Gastroesophageal sphincter (tissue), 4 donors: Measurements from ENCODE around the gene CCSER1. TPM values are rescaled to one million over a fixed set of nuclear protein-coding genes. Genes with fewer than 3 reads are reported as not detected.

Source experiments
- ATAC-seq: fragments of 150-250 bp; one replicate; pipeline ENCODE4 v1.9.1; 2016; ENCODE audit warnings: mild to moderate bottlenecking, moderate library complexity
- H3K27ac ChIP-seq, 4 donors: fragments of 200-600 bp; sonication (generic) in 3 of 4; 1 replicate in 3 of 4; 2 replicates in 1 of 4; pipeline ENCODE4 v1.5.1; 2016 to 2019
- H3K27me3 ChIP-seq: fragments of 200-600 bp; sonication (generic); one replicate; pipeline ENCODE4 v1.5.1; 2019
- H3K36me3 ChIP-seq, 2 donors: fragments of 200-600 bp; sonication (generic); one replicate each; pipeline ENCODE4 v1.5.1; 2019; ENCODE audit warnings: control low read depth in 1 of 2
- H3K4me1 ChIP-seq, 3 donors: fragments of 200-600 bp; sonication (generic); 1 replicate in 2 of 3; 2 replicates in 1 of 3; pipeline ENCODE4 v1.5.1; 2016 to 2019; ENCODE audit warnings: control low read depth in 2 of 3
- H3K4me3 ChIP-seq, 2 donors: fragments of 200-600 bp; sonication (generic); one replicate each; pipeline ENCODE4 v1.5.1; 2019; ENCODE audit warnings: mild to moderate bottlenecking in 1 of 2, moderate library complexity in 1 of 2
- H3K9me3 ChIP-seq, 3 donors: fragments of 200-600 bp; sonication (generic); one replicate each; pipeline ENCODE4 v1.5.1; 2017 to 2019; ENCODE audit warnings: control low read depth in 2 of 3
- CTCF ChIP-seq, 4 experiments: fragments of 200-600 bp in 2 of 4; fragments of 450-650 bp in 2 of 4; sonication (generic) in 1 of 4; IDR thresholded peaks; one replicate each; pipeline ENCODE4 v1.5.1; 2017 to 2019; ENCODE audit warnings: antibody characterized with exemption in 4 of 4, mild to moderate bottlenecking in 2 of 4, moderate library complexity in 2 of 4
- EP300 ChIP-seq: sonication (generic); formaldehyde crosslinking; IDR thresholded peaks from one replicate; pipeline ENCODE4 v1.6.1; 2017; ENCODE audit warnings: antibody characterized with exemption, mild to moderate bottlenecking
- POLR2A ChIP-seq, 2 donors: fragments of 450-650 bp; IDR thresholded peaks; one replicate each; pipeline ENCODE4 v1.6.1; 2017; ENCODE audit warnings: antibody characterized with exemption in 2 of 2, mild to moderate bottlenecking in 2 of 2, moderate library complexity in 1 of 2
- POLR2AphosphoS5 ChIP-seq: sonication (generic); formaldehyde crosslinking; IDR thresholded peaks from one replicate; pipeline ENCODE4 v1.6.1; 2017; ENCODE audit warnings: antibody characterized with exemption
- WGBS, 2 donors: methylation state at CpG; one replicate each; pipeline ENCODE4 v1.1.5; 2018; ENCODE audit warnings: low coverage in 1 of 2; 5-methylcytosine and 5-hydroxymethylcytosine counted together
- total RNA-seq, 4 donors: library from RNA; depleted of rRNA; stranded (reverse); fragments of >200 nt; gene quantifications; one replicate each; pipeline ENCODE4 v1.1.0, GENCODE V29; 2016

CCSER1 gene
- total RNA-seq, 4 donors from 2014 or later: 2.4 to 9.3 (median 4.6) TPM

GRCh38 chr4:90570615-90571014 lies 443.4 kb downstream of the CCSER1 start:
- Histone ChIP-seq H3K27ac (no peak overlapping the region), H3K4me1 (no peaks in the 10 kb centered on the region), H3K4me3 (no peak overlapping the region), H3K36me3 (no peaks in the 10 kb centered on the region), H3K27me3 (no peaks in the 10 kb centered on the region), H3K9me3 (no peaks in the 10 kb centered on the region)
- no peak for TF ChIP-seq POLR2A (IDR thresholded peaks at IDR 0.05)
- TF ChIP-seq CTCF (IDR thresholded peaks at IDR 0.05): no peak
- TF ChIP-seq POLR2AphosphoS5: no peak
- TF ChIP-seq EP300: no peak
- 88 to 100% methylated on average over 1 of the region's 2 CpGs for WGBS, 2 donors
- no peak for ATAC-seq

- TF ChIP-seq POLR2A (IDR thresholded peaks at IDR 0.05) (no peak), POLR2AphosphoS5 (no peak), EP300 (no peak), CTCF (IDR thresholded peaks at IDR 0.05) (no peak)
- no peaks in the 10 kb centered on the region for H3K9me3 ChIP-seq
- no peaks in the 10 kb centered on the region for H3K36me3 ChIP-seq
- no CpG with 5 or more reads among the region's 2 CpGs for WGBS, 2 donors
- no peak overlapping the region for H3K4me3 ChIP-seq
- no peak for ATAC-seq
- H3K4me1 ChIP-seq: no peaks in the 10 kb centered on the region
- no peaks in the 10 kb centered on the region for H3K27me3 ChIP-seq
- H3K27ac ChIP-seq: no peak overlapping the region
Observed at GRCh38 chr4:90572996-90573395, 445.8 kb downstream of the CCSER1 start.

- no peaks in the 10 kb centered on the region for H3K4me1 ChIP-seq
- WGBS, 2 donors: 45 to 65% methylated on average over 1 of the region's 1 CpG
- no peak overlapping the region for H3K27ac ChIP-seq
- H3K36me3 ChIP-seq: no peaks in the 10 kb centered on the region
- no peak for ATAC-seq
- no peak for TF ChIP-seq CTCF (IDR thresholded peaks at IDR 0.05)
- TF ChIP-seq POLR2A (IDR thresholded peaks at IDR 0.05): no peak
- TF ChIP-seq POLR2AphosphoS5: no peak
- H3K9me3 ChIP-seq: no peaks in the 10 kb centered on the region
- no peaks in the 10 kb centered on the region for H3K27me3 ChIP-seq
- no peak overlapping the region for H3K4me3 ChIP-seq
Observed at GRCh38 chr4:90575371-90575770, 448.2 kb downstream of the CCSER1 start.

GRCh38 chr4:90580326-90580725 lies 453.1 kb downstream of the CCSER1 start:
- Histone ChIP-seq H3K9me3 (no peaks in the 10 kb centered on the region), H3K27me3 (no peaks in the 10 kb centered on the region), H3K36me3 (no peaks in the 10 kb centered on the region), H3K4me3 (no peak overlapping the region), H3K27ac (no peak overlapping the region), H3K4me1 (no peaks in the 10 kb centered on the region)
- ATAC-seq: no peak
- 78% methylated on average over 1 of the region's 1 CpG; no CpG with 5 or more reads in 1 of the 2 donors for WGBS, 2 donors
- no peak for TF ChIP-seq POLR2AphosphoS5
- no peak for TF ChIP-seq CTCF (IDR thresholded peaks at IDR 0.05)
- no peak for TF ChIP-seq POLR2A (IDR thresholded peaks at IDR 0.05)
- TF ChIP-seq EP300: no peak

GRCh38 chr4:90582087-90582486 lies 454.9 kb downstream of the CCSER1 start:
- ATAC-seq: no peak
- no peaks in the 10 kb centered on the region for H3K36me3 ChIP-seq
- WGBS, 2 donors: 55 to 75% methylated on average over 2 of the region's 2 CpGs
- TF ChIP-seq POLR2A (IDR thresholded peaks at IDR 0.05) (no peak), EP300 (no peak), POLR2AphosphoS5 (no peak), CTCF (IDR thresholded peaks at IDR 0.05) (no peak)
- no peaks in the 10 kb centered on the region for H3K27me3 ChIP-seq
- no peaks in the 10 kb centered on the region for H3K4me1 ChIP-seq
- no peak overlapping the region for H3K4me3 ChIP-seq
- H3K9me3 ChIP-seq: no peaks in the 10 kb centered on the region
- no peak overlapping the region for H3K27ac ChIP-seq
